ENCODE data around the gene ABR. TPM values are rescaled to one million over a fixed set of nuclear protein-coding genes. Genes with fewer than 3 reads are reported as not detected.
A peak's percentile ranks its signal among the peaks of the same experiment; 100 is the strongest.

The ABR gene
- polyA plus RNA-seq, 1 donor from 2014 or later: 34.5 TPM

- no peaks in the 10 kb centered on the region for H3K9me2 ChIP-seq (ENCODE audit: insufficient read depth, low read length)
- no peak overlapping the region for H3K27ac ChIP-seq (ENCODE audit: low read length)
- no peaks in the 10 kb centered on the region for H3K79me2 ChIP-seq (replicated peaks; ENCODE audit: insufficient read depth, low read length)
- no peak overlapping the region for H3K9ac ChIP-seq (ENCODE audit: low read length)
- H3K36me3 ChIP-seq (ENCODE audit: insufficient read depth, low read length): no peaks in the 10 kb centered on the region
- no peaks in the 10 kb centered on the region for H3K27me3 ChIP-seq (ENCODE audit: insufficient read depth, low read depth, low read length)
- H3K4me3 ChIP-seq (ENCODE audit: low read length): peak overlapping the region; percentile 93
- TF ChIP-seq POLR2AphosphoS5 (IDR thresholded peaks at IDR 0.05): no peak
- no peak for TF ChIP-seq RAD21 (conservative IDR thresholded peaks at IDR 0.05)
- H2AFZ ChIP-seq (ENCODE audit: low read depth, low read length): no peak overlapping the region
- H4K20me1 ChIP-seq (ENCODE audit: insufficient read depth): no peaks in the 10 kb centered on the region
- no peak overlapping the region for H3K4me2 ChIP-seq (ENCODE audit: low read length)
- H3F3A ChIP-seq (ENCODE audit: insufficient read depth, low read length, poor library complexity, severe bottlenecking): no peaks in the 10 kb centered on the region
- no peaks in the 10 kb centered on the region for H3K9me3 ChIP-seq (ENCODE audit: low read length)
Observed at GRCh38 chr17:1177016-1177700, 2.6 kb downstream of the ABR start.

DNA sequence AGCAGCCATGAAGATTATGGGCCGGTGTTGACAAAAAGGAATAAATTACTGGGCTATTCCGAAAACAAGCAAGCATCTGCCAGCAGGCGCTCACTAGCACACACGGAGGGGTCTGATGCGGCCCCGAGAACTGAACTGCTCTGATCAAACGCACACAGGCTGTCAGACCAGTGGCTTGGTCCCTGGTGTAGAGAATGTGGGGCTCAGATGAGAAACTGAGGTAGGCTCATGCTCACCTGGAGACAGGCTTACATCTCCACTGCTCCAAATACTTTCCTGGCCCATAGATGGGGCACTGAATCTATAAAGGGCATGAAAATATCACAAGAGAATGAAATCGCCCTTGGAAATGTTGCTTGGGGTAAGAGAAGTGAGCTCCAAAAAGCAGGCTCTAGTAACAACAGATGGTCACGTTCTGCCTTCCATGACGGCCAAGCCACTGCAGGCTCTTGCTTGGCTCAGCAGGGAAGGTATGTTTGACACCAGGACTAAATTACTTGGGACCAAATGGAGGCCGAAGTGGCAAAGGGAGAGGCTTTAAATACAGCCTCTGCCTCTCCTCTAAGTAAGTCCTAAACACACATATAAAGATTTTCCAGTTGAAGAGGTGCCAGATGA, 5.4 kb downstream of the ABR start:
- no peaks in the 10 kb centered on the region for H4K20me1 ChIP-seq (ENCODE audit: insufficient read depth)
- H3K27me3 ChIP-seq (ENCODE audit: insufficient read depth, low read depth, low read length): no peaks in the 10 kb centered on the region
- TF ChIP-seq, protein P1, sequence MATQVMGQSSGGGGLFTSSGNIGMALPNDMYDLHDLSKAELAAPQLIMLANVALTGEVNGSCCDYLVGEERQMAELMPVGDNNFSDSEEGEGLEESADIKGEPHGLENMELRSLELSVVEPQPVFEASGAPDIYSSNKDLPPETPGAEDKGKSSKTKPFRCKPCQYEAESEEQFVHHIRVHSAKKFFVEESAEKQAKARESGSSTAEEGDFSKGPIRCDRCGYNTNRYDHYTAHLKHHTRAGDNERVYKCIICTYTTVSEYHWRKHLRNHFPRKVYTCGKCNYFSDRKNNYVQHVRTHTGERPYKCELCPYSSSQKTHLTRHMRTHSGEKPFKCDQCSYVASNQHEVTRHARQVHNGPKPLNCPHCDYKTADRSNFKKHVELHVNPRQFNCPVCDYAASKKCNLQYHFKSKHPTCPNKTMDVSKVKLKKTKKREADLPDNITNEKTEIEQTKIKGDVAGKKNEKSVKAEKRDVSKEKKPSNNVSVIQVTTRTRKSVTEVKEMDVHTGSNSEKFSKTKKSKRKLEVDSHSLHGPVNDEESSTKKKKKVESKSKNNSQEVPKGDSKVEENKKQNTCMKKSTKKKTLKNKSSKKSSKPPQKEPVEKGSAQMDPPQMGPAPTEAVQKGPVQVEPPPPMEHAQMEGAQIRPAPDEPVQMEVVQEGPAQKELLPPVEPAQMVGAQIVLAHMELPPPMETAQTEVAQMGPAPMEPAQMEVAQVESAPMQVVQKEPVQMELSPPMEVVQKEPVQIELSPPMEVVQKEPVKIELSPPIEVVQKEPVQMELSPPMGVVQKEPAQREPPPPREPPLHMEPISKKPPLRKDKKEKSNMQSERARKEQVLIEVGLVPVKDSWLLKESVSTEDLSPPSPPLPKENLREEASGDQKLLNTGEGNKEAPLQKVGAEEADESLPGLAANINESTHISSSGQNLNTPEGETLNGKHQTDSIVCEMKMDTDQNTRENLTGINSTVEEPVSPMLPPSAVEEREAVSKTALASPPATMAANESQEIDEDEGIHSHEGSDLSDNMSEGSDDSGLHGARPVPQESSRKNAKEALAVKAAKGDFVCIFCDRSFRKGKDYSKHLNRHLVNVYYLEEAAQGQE (IDR thresholded peaks at IDR 0.05; ENCODE audit: borderline replicate concordance): no peak
- TF ChIP-seq RAD21 (conservative IDR thresholded peaks at IDR 0.05): no peak
- TF ChIP-seq MXI1 (conservative IDR thresholded peaks at IDR 0.05; ENCODE audit: poor library complexity, severe bottlenecking): no peak
- H3K79me2 ChIP-seq (replicated peaks; ENCODE audit: insufficient read depth, low read length): no peaks in the 10 kb centered on the region
- H3K27ac ChIP-seq (ENCODE audit: low read length): no peak overlapping the region
- H3K9ac ChIP-seq (ENCODE audit: low read length): no peak overlapping the region
- H3K36me3 ChIP-seq (ENCODE audit: insufficient read depth, low read length): no peaks in the 10 kb centered on the region
- H3K9me3 ChIP-seq (ENCODE audit: low read length): no peaks in the 10 kb centered on the region
- H3K9me2 ChIP-seq (ENCODE audit: insufficient read depth, low read length): no peaks in the 10 kb centered on the region
- H3F3A ChIP-seq (ENCODE audit: insufficient read depth, low read length, poor library complexity, severe bottlenecking): no peaks in the 10 kb centered on the region
- H3K4me2 ChIP-seq (ENCODE audit: low read length): no peak overlapping the region
- no peak overlapping the region for H2AFZ ChIP-seq (ENCODE audit: low read depth, low read length)
- H3K4me3 ChIP-seq (ENCODE audit: low read length): no peak overlapping the region

DNA sequence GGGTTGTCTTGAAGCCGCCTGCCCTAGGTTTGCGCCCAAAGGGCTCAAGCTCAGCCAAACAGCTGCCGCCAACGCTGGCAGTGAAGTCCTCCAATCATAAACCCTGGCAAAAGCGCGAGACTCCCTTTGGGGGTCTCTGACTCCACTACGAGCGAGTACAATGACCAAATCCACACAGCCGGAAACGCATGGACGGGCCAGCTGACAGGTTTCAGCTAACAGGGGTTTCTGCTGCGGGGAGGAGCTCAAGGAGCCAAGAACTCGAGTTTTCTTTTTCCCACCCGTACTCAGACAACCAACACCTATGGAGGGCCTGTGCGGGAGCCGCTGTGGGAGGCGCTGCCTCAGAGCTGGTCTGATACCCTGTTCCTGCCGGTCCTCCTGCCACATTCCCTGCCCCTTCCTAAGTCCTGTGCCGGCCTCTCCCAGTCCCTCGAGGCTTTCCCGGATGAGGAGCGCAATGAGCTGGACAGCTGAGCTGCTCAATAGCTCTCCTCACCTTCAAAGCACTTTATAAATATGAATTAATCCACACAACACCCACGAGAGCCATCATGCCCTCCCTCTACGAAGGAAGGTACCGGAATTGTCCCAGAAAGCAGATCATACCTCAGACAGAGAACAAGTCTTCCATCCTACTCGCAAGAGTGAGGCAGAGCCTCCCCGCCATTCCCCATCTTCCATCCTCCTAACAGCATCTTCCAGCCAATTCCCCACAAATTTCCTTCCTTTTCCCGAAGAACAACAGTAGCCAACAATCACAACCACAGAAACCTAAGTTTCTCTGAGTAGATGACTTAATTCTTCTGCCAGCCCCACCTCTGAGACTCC, 6.1 kb downstream of the ABR start:
- H3K9me3 ChIP-seq (ENCODE audit: low read length): no peaks in the 10 kb centered on the region
- H3K27me3 ChIP-seq (ENCODE audit: insufficient read depth, low read depth, low read length): no peaks in the 10 kb centered on the region
- no peaks in the 10 kb centered on the region for H3K79me2 ChIP-seq (replicated peaks; ENCODE audit: insufficient read depth, low read length)
- no peaks in the 10 kb centered on the region for H3F3A ChIP-seq (ENCODE audit: insufficient read depth, low read length, poor library complexity, severe bottlenecking)
- no peak overlapping the region for H2AFZ ChIP-seq (ENCODE audit: low read depth, low read length)
- H3K27ac ChIP-seq (ENCODE audit: low read length): no peak overlapping the region
- H3K9me2 ChIP-seq (ENCODE audit: insufficient read depth, low read length): no peaks in the 10 kb centered on the region
- H3K4me2 ChIP-seq (ENCODE audit: low read length): no peak overlapping the region
- H4K20me1 ChIP-seq (ENCODE audit: insufficient read depth): no peaks in the 10 kb centered on the region
- H3K36me3 ChIP-seq (ENCODE audit: insufficient read depth, low read length): no peaks in the 10 kb centered on the region
- no peak overlapping the region for H3K4me3 ChIP-seq (ENCODE audit: low read length)
- H3K9ac ChIP-seq (ENCODE audit: low read length): no peak overlapping the region
- TF ChIP-seq MXI1 (conservative IDR thresholded peaks at IDR 0.05; ENCODE audit: poor library complexity, severe bottlenecking) (no peak), SMC3 (conservative IDR thresholded peaks at IDR 0.05; ENCODE audit: poor library complexity) (no peak), CTCF (IDR thresholded peaks at IDR 0.05; ENCODE audit: poor library complexity, severe bottlenecking) (no peak), POLR2AphosphoS5 (IDR thresholded peaks at IDR 0.05) (no peak), EZH2 (IDR thresholded peaks at IDR 0.05; ENCODE audit: borderline replicate concordance, insufficient read depth, low read length, poor library complexity, severe bottlenecking) (no peak), TAF1 (IDR thresholded peaks at IDR 0.05; ENCODE audit: low read depth) (no peak), RAD21 (conservative IDR thresholded peaks at IDR 0.05) (no peak), EP300 (conservative IDR thresholded peaks at IDR 0.05; ENCODE audit: poor library complexity, severe bottlenecking) (no peak)
- TF ChIP-seq, protein P1 (IDR thresholded peaks at IDR 0.05; ENCODE audit: borderline replicate concordance): no peak
